ENCODE results near the gene RBM12.

DNA sequence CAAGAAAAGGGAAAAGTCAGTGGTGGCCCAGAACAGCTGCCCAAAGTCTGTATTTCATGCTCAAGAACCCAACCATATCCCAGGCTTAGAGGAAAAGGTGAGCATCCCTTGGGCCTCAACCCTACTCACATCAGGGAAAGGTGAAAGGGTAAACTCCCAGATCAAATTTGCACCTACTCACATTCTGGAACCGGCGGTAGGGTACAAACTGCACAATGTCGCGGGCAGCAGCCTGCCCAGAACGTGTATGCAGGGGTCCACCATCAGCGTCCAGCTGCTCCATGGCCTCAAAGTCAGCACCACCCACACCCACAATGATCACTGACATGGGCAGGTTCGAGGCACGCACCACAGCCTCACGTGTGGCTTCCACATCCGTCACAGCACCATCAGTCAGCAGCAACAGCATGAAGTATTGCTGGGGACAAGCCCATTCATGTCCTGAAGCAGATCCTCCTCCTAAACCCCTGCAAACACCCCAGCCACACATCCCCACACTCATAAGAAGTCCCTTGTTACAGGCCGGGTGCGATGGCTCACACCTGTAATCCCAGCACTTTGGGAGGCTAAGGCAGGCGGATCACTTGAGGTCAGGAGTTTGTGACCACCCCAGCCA, 38.2 kb downstream of the RBM12 start:
- TF ChIP-seq, protein P1, sequence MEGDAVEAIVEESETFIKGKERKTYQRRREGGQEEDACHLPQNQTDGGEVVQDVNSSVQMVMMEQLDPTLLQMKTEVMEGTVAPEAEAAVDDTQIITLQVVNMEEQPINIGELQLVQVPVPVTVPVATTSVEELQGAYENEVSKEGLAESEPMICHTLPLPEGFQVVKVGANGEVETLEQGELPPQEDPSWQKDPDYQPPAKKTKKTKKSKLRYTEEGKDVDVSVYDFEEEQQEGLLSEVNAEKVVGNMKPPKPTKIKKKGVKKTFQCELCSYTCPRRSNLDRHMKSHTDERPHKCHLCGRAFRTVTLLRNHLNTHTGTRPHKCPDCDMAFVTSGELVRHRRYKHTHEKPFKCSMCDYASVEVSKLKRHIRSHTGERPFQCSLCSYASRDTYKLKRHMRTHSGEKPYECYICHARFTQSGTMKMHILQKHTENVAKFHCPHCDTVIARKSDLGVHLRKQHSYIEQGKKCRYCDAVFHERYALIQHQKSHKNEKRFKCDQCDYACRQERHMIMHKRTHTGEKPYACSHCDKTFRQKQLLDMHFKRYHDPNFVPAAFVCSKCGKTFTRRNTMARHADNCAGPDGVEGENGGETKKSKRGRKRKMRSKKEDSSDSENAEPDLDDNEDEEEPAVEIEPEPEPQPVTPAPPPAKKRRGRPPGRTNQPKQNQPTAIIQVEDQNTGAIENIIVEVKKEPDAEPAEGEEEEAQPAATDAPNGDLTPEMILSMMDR (IDR thresholded peaks at IDR 0.05) = no peak
- no peak for TF ChIP-seq POLR2A (IDR thresholded peaks at IDR 0.05)
